Erythroblast (primary cell): Measurements from ENCODE around the gene SREBF2.

Experiments
- GATA1 ChIP-seq: IDR thresholded peaks from 2 replicates; pipeline ENCODE4 v1.6.1; 2011; ENCODE audit warnings: low read depth, mild to moderate bottlenecking, control low read depth, low read length, moderate library complexity
- POLR2A ChIP-seq: IDR thresholded peaks from 2 replicates; pipeline ENCODE4 v1.6.1; 2011; ENCODE audit warnings: mild to moderate bottlenecking, low read length

- no peak for TF ChIP-seq POLR2A
- no peak for TF ChIP-seq GATA1
These were observed 17.2 kb upstream of the SREBF2 start for GRCh38 chr22:41815716-41816115.
